Measurements from ENCODE around the gene MESP1.

DNA sequence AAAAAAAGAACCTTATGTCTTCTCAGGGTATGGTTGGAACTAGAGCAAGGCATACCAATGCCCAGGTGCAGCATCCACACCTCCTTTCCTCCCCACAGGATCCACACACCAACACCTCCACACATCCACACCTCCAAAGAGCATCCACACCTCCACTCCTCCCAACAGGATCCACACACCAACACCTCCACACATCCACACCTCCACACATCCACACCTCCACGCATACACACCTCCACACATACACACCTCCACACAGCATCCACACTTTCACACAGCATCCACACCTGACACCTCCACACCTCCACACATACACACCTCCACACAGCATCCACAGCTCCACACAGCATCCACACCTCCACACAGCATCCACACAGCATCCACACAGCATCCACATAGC, 5.3 kb downstream of the MESP1 start:
- TF ChIP-seq, protein P1, sequence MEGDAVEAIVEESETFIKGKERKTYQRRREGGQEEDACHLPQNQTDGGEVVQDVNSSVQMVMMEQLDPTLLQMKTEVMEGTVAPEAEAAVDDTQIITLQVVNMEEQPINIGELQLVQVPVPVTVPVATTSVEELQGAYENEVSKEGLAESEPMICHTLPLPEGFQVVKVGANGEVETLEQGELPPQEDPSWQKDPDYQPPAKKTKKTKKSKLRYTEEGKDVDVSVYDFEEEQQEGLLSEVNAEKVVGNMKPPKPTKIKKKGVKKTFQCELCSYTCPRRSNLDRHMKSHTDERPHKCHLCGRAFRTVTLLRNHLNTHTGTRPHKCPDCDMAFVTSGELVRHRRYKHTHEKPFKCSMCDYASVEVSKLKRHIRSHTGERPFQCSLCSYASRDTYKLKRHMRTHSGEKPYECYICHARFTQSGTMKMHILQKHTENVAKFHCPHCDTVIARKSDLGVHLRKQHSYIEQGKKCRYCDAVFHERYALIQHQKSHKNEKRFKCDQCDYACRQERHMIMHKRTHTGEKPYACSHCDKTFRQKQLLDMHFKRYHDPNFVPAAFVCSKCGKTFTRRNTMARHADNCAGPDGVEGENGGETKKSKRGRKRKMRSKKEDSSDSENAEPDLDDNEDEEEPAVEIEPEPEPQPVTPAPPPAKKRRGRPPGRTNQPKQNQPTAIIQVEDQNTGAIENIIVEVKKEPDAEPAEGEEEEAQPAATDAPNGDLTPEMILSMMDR (conservative IDR thresholded peaks at IDR 0.05; ENCODE audit: low read length), result no peak
- no peak for TF ChIP-seq EZH2phosphoT487 (IDR thresholded peaks at IDR 0.05; ENCODE audit: borderline replicate concordance)
